Body of pancreas (tissue), 4 donors: ENCODE results near the gene POLR1A.

Experiments
- CTCF ChIP-seq, 7 experiments: fragments of 450-650 bp in 4 of 7; fragments of 200-600 bp in 3 of 7; sonication (generic) in 3 of 7; IDR thresholded peaks; one replicate each; pipeline ENCODE4 v1.5.1; 2016 to 2019; ENCODE audit warnings: antibody characterized with exemption in 7 of 7
- POLR2A ChIP-seq, 3 donors: fragments of 450-650 bp; IDR thresholded peaks; one replicate each; pipeline ENCODE4 v1.6.1; 2016; ENCODE audit warnings: antibody characterized with exemption in 3 of 3, mild to moderate bottlenecking in 2 of 3

GRCh38 chr2:86037141-86037794 is 68.4 kb downstream of the POLR1A start:
- TF ChIP-seq CTCF (IDR thresholded peaks at IDR 0.05) (no peak), POLR2A (IDR thresholded peaks at IDR 0.05) (no peak)
